Loucy (cell line): ENCODE results near the gene LPO.

Experiments
- H2AFZ ChIP-seq: fragments of 200-600 bp; sonication (generic); 2 replicates; pipeline ENCODE4 v1.6.0; 2016; ENCODE audit warnings: antibody characterized with exemption, mild to moderate bottlenecking, low read length, moderate library complexity
- H3F3A ChIP-seq: fragments of 200-600 bp; 2 replicates; pipeline ENCODE4 v1.6.0; 2016; ENCODE audit warnings: antibody characterized with exemption, low read depth, mild to moderate bottlenecking
- H3K27me3 ChIP-seq: fragments of 200-600 bp; sonication (generic); 2 replicates; pipeline ENCODE4 v1.6.1; 2014; ENCODE audit warnings: low read length, mild to moderate bottlenecking; ENCODE audit not compliant: insufficient read depth, poor library complexity, severe bottlenecking
- H3K36me3 ChIP-seq: fragments of 200-600 bp; sonication (generic); 2 replicates; pipeline ENCODE4 v1.6.1; 2016; ENCODE audit warnings: low read length; ENCODE audit not compliant: insufficient read depth
- H3K4me1 ChIP-seq: fragments of 200-600 bp; sonication (generic); 2 replicates; pipeline ENCODE4 v1.5.1; 2014; ENCODE audit warnings: low read length, mild to moderate bottlenecking; ENCODE audit not compliant: insufficient read depth, poor library complexity, severe bottlenecking
- H3K4me2 ChIP-seq: fragments of 200-600 bp; sonication (generic); 2 replicates; pipeline ENCODE4 v1.6.0; 2014; ENCODE audit warnings: antibody characterized with exemption, low read length, low read depth, mild to moderate bottlenecking; ENCODE audit not compliant: poor library complexity, severe bottlenecking
- H3K4me3 ChIP-seq: fragments of 200-600 bp; sonication (generic); 2 replicates; pipeline ENCODE4 v1.5.1; 2014; ENCODE audit warnings: low read length, mild to moderate bottlenecking, mixed read lengths; ENCODE audit not compliant: poor library complexity, severe bottlenecking
- H3K79me2 ChIP-seq: fragments of 200-600 bp; sonication (generic); 2 replicates; pipeline ENCODE4 v1.6.1; 2014; ENCODE audit warnings: low read length; ENCODE audit not compliant: insufficient read depth
- H3K9ac ChIP-seq: fragments of 200-600 bp; sonication (generic); 2 replicates; pipeline ENCODE4 v1.6.0; 2014; ENCODE audit warnings: mild to moderate bottlenecking, low read depth, low read length, moderate library complexity; ENCODE audit not compliant: poor library complexity, severe bottlenecking
- H3K9me2 ChIP-seq: fragments of 200-600 bp; sonication (generic); replicated peaks from 2 replicates; pipeline ENCODE4 v1.6.1; 2016; ENCODE audit warnings: low read depth, low read length, mixed read lengths
- H3K9me3 ChIP-seq: fragments of 200-600 bp; sonication (generic); 2 replicates; pipeline ENCODE4 v1.6.1; 2014; ENCODE audit warnings: mild to moderate bottlenecking, antibody characterized with exemption, low read length, low read depth; ENCODE audit not compliant: insufficient read depth
- H4K20me1 ChIP-seq: fragments of 200-600 bp; sonication (generic); 2 replicates; pipeline ENCODE4 v1.6.0; 2014; ENCODE audit warnings: antibody characterized with exemption, low read length, mild to moderate bottlenecking; ENCODE audit not compliant: insufficient read depth, poor library complexity, severe bottlenecking
- EZH2phosphoT487 ChIP-seq: fragments of 200-600 bp; IDR thresholded peaks from 2 replicates; pipeline ENCODE4 v1.6.1; 2018; ENCODE audit warnings: antibody characterized with exemption, mild to moderate bottlenecking, moderate library complexity, borderline replicate concordance
- TF ChIP-seq, protein P1 (sequence below): fragments of 200-600 bp; sonication (generic); conservative IDR thresholded peaks from 2 replicates; pipeline ENCODE4 v1.5.1; 2014; ENCODE audit warnings: mild to moderate bottlenecking, antibody characterized with exemption, low read length

Gene LPO

GRCh38 chr17:58196610-58197009 lies 41.8 kb upstream of the LPO start:
- Histone ChIP-seq H3K9ac (no peak overlapping the region), H3K9me3 (no peaks in the 10 kb centered on the region), H2AFZ (no peak overlapping the region), H3K27me3 (no peaks in the 10 kb centered on the region), H3K9me2 (no peaks in the 10 kb centered on the region), H3K36me3 (no peaks in the 10 kb centered on the region), H3K4me2 (no peak overlapping the region), H3F3A (no peaks in the 10 kb centered on the region), H4K20me1 (no peaks in the 10 kb centered on the region), H3K4me1 (no peaks in the 10 kb centered on the region), H3K79me2 (no peaks in the 10 kb centered on the region), H3K4me3 (no peak overlapping the region)
- TF ChIP-seq, protein P1, sequence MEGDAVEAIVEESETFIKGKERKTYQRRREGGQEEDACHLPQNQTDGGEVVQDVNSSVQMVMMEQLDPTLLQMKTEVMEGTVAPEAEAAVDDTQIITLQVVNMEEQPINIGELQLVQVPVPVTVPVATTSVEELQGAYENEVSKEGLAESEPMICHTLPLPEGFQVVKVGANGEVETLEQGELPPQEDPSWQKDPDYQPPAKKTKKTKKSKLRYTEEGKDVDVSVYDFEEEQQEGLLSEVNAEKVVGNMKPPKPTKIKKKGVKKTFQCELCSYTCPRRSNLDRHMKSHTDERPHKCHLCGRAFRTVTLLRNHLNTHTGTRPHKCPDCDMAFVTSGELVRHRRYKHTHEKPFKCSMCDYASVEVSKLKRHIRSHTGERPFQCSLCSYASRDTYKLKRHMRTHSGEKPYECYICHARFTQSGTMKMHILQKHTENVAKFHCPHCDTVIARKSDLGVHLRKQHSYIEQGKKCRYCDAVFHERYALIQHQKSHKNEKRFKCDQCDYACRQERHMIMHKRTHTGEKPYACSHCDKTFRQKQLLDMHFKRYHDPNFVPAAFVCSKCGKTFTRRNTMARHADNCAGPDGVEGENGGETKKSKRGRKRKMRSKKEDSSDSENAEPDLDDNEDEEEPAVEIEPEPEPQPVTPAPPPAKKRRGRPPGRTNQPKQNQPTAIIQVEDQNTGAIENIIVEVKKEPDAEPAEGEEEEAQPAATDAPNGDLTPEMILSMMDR: no peak
- no peak for TF ChIP-seq EZH2phosphoT487

DNA sequence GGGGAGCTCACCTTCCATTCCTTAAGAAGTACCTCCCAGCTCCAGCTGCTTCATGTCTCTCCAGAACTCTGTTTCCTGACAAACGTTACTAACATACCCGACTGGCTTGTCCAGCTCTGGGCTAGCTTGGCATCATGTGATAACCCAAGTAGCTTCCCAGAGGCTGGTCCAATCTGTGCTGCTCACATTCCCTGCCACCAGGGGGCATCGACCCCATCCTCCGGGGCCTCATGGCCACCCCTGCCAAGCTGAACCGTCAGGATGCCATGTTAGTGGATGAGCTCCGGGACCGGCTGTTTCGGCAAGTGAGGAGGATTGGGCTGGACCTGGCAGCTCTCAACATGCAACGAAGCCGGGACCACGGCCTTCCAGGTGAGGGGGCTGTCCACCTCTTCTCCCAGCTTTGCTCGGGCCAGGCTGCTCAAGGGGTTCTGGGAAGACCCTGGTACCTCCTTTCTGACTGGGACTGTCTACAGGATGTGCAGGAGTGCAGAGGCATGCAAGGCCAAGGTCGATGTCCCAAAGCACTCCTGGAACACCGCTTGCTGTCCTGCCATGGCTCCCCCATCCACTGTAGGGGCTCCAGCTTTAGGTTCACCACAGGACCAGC lies 38.3 kb upstream of the LPO start:
- Histone ChIP-seq H3K27me3 (no peaks in the 10 kb centered on the region), H3K4me3 (no peak overlapping the region), H3K79me2 (no peaks in the 10 kb centered on the region), H2AFZ (peak overlapping the region; percentile 73), H3F3A (no peaks in the 10 kb centered on the region), H3K36me3 (no peaks in the 10 kb centered on the region), H3K4me1 (no peaks in the 10 kb centered on the region), H3K9ac (no peak overlapping the region), H3K9me3 (no peaks in the 10 kb centered on the region), H3K9me2 (no peaks in the 10 kb centered on the region), H4K20me1 (no peaks in the 10 kb centered on the region), H3K4me2 (peak overlapping the region; percentile 17)
- TF ChIP-seq EZH2phosphoT487: no peak
- TF ChIP-seq, protein P1: peak; percentile 81

DNA sequence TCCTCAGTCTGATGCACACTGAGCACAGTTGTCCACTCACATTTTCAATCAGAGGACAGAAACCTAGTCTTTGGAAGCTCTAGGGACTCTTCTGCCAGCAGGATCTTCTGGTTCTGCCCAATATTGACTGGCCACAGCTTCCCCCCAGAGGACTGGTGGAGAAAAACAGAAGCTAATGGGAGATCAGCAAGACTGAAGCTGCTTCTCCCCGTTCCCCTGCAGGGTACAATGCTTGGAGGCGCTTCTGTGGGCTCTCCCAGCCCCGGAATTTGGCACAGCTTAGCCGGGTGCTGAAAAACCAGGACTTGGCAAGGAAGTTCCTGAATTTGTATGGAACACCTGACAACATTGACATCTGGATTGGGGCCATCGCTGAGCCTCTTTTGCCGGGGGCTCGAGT lies 35.5 kb upstream of the LPO start:
- no peaks in the 10 kb centered on the region for H3K9me2 ChIP-seq
- H3K9ac ChIP-seq: no peak overlapping the region
- H3F3A ChIP-seq: no peaks in the 10 kb centered on the region
- no peaks in the 10 kb centered on the region for H4K20me1 ChIP-seq
- H2AFZ ChIP-seq: no peak overlapping the region
- H3K4me3 ChIP-seq: no peak overlapping the region
- TF ChIP-seq, protein P1: no peak
- no peak for TF ChIP-seq EZH2phosphoT487
- no peaks in the 10 kb centered on the region for H3K27me3 ChIP-seq
- no peaks in the 10 kb centered on the region for H3K4me1 ChIP-seq
- no peaks in the 10 kb centered on the region for H3K36me3 ChIP-seq
- H3K4me2 ChIP-seq: no peak overlapping the region
- H3K79me2 ChIP-seq: no peaks in the 10 kb centered on the region
- no peaks in the 10 kb centered on the region for H3K9me3 ChIP-seq
